HCT116 (cell line): Measurements from ENCODE around the gene CDK18.

Experiments used
- POLR2A ChIP-seq: IDR thresholded peaks from 2 replicates; pipeline ENCODE4 v1.7.0; 2011; ENCODE audit warnings: borderline replicate concordance; ENCODE audit not compliant: insufficient read depth, insufficient read length; ENCODE audit errors: extremely low read depth
- YY1 ChIP-seq: IDR thresholded peaks from 2 replicates; pipeline ENCODE4 v1.6.1; 2011; ENCODE audit warnings: low read length, low read depth, moderate library complexity, mild to moderate bottlenecking; ENCODE audit not compliant: insufficient replicate concordance; ENCODE audit errors: extremely low read depth
- ZNF274 ChIP-seq: fragments of 200-500 bp; sonication (Bioruptor generic); IDR thresholded peaks from 2 replicates; pipeline ENCODE4 v1.6.1; 2014; ENCODE audit warnings: mild to moderate bottlenecking, low read depth, low read length, inconsistent platforms

- no peak for TF ChIP-seq YY1
- no peak for TF ChIP-seq ZNF274
- no peak for TF ChIP-seq POLR2A
These were observed 31.6 kb upstream of the CDK18 start for GRCh38 chr1:205472737-205473441.
